HG03103 (cell line): ENCODE measurements around the gene NLGN4Y.
"Not testable (repeated sequence)": the region's sequence is repeated elsewhere in the genome, so short reads cannot be mapped to it uniquely, and the experiment has no call there.

Source experiments
- ATAC-seq: cut with Tn5 transposase; IDR thresholded peaks from one replicate; pipeline ENCODE4 v1.9.1; 2021; ENCODE audit warnings: low read depth; ENCODE audit not compliant: unreplicated experiment

NLGN4Y gene

GRCh38 chrY:14829366-14829885 is 305.1 kb downstream of the NLGN4Y start:
- no peak for ATAC-seq

- no peak for ATAC-seq
Observed at GRCh38 chrY:14834103-14835060, 310.1 kb downstream of the NLGN4Y start.

- ATAC-seq = no peak
Observed at GRCh38 chrY:14837466-14837865, 313.1 kb downstream of the NLGN4Y start.

- ATAC-seq = no peak
Observed at GRCh38 chrY:14850734-14851133, 326.4 kb downstream of the NLGN4Y start.

GRCh38 chrY:14860448-14860847 is 336.1 kb downstream of the NLGN4Y start:
- ATAC-seq = no peak

- not testable (repeated sequence) for ATAC-seq
Observed at GRCh38 chrY:14861033-14861432, 336.7 kb downstream of the NLGN4Y start.

- no peak for ATAC-seq
Observed at GRCh38 chrY:14871971-14872370, 347.6 kb downstream of the NLGN4Y start.
